A172 (cell line): ENCODE results near the gene OR3A3. TPM values are rescaled to one million over a fixed set of nuclear protein-coding genes. Genes with fewer than 3 reads are reported as not detected.

Experiments used
- DNase-seq: peaks from one replicate; pipeline ENCODE4 v3.0.0-alpha.2; 2015; ENCODE audit warnings: low spot score
- total RNA-seq: library from RNA; depleted of rRNA; stranded (reverse); fragments of >200 nt; shearing (Covaris generic); gene quantifications from 2 replicates; pipeline ENCODE4 v1.2.3, GENCODE V29; 2014; rRNA removed

Gene OR3A3
- total RNA-seq, 1 experiment from 2014 or later = not detected

- no peak for DNase-seq
These were observed 61.0 kb downstream of the OR3A3 start for GRCh38 chr17:3472137-3472536.

Other genes with a start within 250 kb of the OR3A3 start
- gene OR1A2, start 213.9 kb upstream of the OR3A3 start, total RNA-seq = not detected in 2 replicates
- gene OR1A1, start 203.7 kb upstream of the OR3A3 start, total RNA-seq = not detected in 2 replicates
- not detected in 2 replicates for gene OR3A1, start 113.0 kb upstream of the OR3A3 start, total RNA-seq
- gene OR3A2, start 25.1 kb upstream of the OR3A3 start, total RNA-seq = not detected in 2 replicates
- gene OR1E1, start 13.0 kb upstream of the OR3A3 start, total RNA-seq = not detected in 2 replicates
- not detected in 2 replicates for gene OR1E2, start 22.5 kb downstream of the OR3A3 start, total RNA-seq
- not detected in 2 replicates for gene SPATA22, start 60.4 kb downstream of the OR3A3 start, total RNA-seq
- gene ASPA, start 64.6 kb downstream of the OR3A3 start, total RNA-seq = 0.09 TPM in 1 of 2 replicates, not detected in the other
- gene TRPV3, start 146.4 kb downstream of the OR3A3 start, total RNA-seq = 1.2 and 1.8 TPM in 2 replicates
- 0.79 and 1.0 TPM in 2 replicates for gene TRPV1, start 198.0 kb downstream of the OR3A3 start, total RNA-seq
- gene SHPK, start 224.9 kb downstream of the OR3A3 start, total RNA-seq = 27.6 and 33.2 TPM in 2 replicates
- gene CTNS, start 225.4 kb downstream of the OR3A3 start, total RNA-seq = 36.0 and 37.8 TPM in 2 replicates